Activated gamma-delta T cell treated with anti-CD3 and anti-CD28 coated beads, Interleukin-2, amount 50 U/mL, for 16 hours (primary cell): ENCODE measurements around the gene PPFIA1.
"Not testable (repeated sequence)": the region's sequence is repeated elsewhere in the genome, so short reads cannot be mapped to it uniquely, and the experiment has no call there.

Experiments
- DNase-seq: peaks from one replicate; pipeline ENCODE4 v3.0.0-alpha.2; 2020; ENCODE audit warnings: low read depth

Gene PPFIA1

DNA sequence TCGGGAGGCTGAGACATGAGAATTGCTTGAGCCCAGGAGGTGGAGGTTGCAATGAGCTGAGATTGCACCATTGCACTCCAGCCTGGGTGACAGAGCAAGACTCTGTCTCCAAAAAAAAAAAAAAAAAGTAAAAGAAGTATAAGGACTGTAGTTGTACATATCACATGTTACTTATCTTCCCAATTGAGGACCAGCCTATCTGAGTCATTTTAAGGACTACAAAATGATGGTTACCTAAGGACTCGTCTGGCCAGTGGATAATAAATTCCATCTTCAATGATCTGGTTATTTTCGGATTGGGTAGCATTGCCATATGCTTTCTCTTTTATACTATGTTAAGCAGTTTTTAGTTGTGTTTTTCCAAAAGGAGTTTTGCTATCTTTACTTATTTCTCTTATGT lies 55.3 kb downstream of the PPFIA1 start:
- DNase-seq = no peak

DNA sequence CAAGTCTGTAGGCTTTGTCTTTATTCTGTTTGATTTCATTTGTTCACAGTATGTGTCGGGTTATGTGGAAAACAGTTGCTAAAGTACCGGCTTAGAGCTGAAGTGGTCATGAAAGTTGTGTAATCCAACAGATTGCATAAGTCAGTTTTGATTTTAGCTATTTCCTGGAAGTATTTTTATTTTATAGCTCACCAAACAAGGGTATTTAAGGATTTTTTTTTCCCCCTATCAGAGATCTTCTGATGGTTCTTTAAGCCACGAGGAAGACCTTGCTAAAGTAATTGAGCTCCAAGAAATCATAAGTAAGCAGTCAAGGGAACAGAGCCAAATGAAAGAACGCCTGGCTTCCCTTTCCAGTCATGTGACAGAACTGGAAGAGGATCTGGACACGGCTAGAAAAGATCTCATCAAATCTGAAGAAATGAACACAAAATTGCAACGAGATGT lies 55.9 kb downstream of the PPFIA1 start:
- DNase-seq = no peak

DNA sequence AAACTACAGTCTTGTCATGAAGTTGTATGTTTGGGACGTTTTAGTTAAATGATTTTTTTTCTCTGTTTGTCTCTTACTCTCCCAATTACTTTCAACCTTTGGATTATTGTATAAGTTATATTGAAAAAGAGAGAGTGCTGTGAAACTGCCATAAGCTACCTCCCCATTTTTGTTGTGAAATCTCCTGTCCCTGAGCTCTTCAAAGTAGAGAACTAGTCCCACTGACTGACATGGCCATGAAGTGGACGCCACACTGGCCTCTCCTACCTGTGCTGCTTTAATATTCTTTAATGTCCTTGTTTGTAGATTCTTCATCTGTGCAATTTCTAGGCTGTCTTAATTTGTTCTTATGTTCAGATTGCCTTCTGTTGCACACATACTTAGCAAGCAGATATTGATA lies 56.3 kb downstream of the PPFIA1 start:
- DNase-seq = no peak

DNA sequence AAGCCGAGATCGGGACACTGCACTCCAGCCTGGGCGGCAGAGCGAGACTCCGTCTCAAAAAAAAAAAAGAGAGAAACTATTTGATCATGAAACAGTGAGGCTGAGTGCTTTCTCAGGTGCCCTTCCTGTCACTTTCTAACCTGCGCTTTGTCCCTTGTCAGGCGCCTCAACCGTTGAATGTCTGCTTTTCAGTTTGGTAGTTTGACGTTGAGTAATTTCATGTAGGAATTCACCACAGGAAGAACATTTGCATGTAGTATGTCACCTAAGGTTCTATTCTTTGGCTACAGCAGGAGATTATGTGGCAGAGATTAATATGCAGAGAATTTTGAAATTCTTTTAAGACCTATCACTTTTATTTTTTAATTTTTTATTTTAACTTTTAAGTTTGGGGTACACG lies 57.2 kb downstream of the PPFIA1 start:
- DNase-seq = no peak

DNA sequence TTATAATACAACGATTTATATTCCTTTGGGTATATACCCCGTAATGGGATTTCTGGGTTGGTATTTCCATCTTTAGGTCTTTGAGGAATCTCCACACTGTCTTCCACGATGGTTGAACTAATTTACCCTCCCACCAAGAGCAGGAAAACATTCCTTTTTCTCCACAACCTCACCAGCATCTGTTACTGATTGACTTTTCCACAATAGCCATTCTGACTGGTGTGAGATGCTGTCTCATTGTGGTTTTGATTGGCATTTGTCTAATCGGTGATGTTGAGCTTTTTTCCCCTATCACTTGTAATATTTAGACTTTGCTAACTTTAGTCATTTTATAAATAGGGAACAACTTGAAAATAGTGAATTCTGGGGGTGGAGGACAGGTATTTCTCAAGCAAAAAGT lies 58.1 kb downstream of the PPFIA1 start:
- no peak for DNase-seq

DNA sequence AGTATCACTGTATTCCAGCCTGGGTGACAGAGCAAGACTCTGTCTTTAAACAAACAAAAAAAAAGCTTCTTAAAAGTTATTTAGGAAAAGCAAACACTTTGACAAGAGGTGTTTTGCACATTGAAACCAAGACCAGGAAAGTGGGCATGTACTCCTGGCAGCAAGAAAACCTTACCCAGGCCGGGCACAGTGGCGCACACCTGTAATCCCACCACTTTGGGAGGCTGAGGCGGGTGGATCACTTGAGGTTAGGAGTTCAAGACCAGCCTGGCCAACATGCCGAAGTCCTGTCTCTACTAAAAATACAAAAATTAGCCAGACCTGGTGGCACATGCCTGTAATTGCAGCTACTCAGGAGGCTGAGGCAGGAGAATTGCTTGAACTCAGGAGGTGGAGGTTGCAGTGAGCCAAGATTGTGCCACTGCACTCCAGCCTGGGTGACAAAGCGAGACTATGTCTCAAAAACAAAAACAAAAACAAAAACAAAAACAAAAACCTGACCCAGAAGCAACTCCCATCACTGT lies 60.9 kb downstream of the PPFIA1 start:
- not testable (repeated sequence) for DNase-seq

DNA sequence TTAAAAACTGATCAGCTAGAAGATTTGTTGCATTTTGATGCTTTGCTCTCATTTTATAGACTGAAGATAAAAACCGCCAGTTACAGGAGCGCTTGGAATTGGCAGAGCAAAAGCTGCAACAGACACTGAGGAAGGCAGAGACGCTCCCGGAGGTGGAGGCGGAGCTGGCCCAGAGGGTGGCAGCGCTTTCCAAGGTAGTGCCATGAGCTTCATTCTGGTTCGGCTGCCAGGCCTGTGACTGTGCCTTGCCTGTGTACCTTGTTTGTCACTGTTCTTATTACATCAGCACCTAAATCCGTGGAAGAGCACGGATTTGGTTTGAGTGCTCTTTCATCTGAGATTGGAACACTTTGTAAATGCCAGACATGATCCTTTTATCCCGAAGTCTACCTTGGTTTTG lies 61.4 kb downstream of the PPFIA1 start:
- DNase-seq = no peak

DNA sequence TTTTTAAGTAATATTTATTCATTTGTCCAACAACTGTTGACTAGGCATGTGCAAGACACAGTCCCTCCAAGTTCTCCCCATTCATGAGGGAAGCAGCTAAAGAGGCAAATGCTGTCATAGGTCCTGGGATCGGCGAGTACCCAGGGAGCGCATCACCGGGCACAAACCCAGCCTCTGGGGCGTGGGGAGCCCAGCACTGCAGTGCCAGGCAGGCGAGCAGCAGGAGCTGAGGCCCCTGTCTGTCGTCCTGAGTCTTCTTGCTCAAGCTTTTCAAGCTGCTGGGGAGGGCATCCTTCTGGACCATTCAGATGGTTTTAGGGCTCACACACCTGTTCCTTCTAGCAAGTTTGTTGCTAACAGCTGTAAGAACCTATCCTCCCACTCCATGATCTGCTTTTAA lies 62.1 kb downstream of the PPFIA1 start:
- DNase-seq = no peak

DNA sequence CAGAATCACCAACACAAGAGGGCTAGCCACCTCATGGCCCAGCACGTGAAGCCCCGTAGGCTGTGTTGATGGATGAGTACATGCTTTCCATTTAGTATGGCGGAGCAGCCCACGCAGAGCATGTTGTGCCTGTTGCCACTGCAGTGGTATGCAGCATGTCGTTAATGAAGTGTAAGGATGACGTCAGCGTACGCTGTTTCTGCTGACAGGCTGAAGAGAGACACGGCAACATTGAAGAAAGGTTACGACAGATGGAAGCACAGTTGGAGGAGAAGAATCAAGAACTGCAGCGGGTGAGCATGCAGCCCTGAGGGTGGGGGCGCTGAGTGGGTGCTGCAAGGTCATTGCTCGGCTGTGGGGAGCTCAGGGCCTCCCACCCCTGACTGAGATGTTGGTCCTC lies 62.8 kb downstream of the PPFIA1 start:
- no peak for DNase-seq

DNA sequence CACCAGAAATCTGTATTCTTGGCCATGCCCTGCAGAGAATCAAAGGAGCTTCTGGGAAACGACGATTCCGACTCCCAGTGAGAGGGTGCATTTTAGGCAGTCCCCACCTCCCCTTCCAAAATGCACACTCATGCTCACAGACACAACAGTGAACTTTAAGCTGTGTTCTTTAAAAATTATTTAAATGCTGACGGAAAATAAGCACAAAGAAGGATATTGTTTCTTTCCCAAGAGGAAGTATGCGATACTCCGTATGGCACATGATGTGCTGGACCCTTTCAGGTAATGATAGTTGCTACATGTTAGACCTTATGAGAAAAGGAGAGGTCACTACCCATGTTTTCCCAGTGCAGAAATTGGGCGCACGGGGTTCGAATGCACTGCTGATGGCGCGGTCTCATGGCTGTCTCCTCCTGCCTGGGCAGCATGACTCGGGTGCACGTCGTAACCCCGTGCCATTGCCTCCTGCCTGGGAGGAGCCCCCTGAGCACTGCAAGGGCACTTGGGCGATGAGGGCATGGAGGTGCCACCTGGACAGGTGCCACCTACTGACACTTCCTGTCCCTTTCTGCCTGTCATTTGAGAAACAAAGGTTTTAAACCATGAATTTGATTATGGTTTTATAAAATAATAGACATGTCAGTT lies 64.0 kb downstream of the PPFIA1 start:
- no peak for DNase-seq

DNA sequence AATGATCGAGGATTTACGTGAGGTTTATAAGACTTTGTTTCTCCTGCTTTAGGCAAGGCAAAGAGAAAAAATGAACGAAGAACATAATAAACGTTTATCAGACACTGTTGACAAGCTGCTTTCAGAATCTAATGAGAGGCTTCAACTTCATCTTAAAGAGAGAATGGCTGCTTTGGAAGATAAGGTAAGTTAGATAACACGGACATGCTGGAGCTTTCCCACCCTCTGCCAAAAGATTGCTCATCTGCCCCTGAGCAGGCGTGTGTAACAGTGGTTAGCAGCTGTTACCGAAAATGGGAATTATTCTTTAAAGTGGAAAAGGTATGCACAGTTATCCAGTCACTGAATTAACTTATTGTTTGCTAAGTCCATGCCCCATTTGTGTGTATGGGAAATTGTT lies 65.0 kb downstream of the PPFIA1 start:
- no peak for DNase-seq

DNA sequence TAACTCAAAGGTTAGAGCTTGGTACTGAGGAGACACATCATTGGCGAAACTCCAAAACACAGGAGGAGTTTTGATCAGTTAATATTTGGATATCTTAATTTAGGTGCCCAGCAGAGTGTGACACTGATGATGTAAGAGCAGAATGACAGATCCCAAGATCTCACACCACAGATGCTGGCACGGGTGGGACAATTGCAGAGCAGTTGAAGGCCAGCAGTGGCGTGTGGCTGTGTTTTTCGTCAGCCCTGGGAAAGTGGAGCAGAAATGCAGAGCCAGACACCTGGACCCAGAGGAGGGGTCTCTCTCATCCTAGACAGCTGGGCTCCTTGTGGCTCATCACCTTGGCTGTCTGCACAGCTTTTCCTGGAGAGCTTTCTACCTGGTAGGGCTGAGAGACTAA lies 68.1 kb downstream of the PPFIA1 start:
- no peak for DNase-seq

DNA sequence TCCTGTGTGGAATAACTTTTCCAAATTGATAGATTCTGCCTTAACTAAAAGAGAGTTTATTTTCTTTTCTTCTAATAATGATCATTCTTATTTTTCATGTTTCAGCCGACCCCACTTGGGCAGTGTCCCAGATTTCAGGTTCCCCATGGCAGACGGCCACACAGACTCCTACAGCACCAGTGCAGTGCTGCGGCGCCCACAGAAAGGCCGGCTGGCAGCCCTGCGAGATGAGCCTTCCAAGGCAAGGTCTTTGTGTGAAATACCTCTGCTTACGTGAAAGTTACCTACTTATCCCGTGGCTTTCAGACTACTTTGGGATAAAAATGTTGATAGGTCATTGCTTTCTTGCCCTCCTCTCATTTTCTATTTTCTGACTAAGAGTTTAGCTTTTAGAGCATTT lies 68.6 kb downstream of the PPFIA1 start:
- no peak for DNase-seq

DNA sequence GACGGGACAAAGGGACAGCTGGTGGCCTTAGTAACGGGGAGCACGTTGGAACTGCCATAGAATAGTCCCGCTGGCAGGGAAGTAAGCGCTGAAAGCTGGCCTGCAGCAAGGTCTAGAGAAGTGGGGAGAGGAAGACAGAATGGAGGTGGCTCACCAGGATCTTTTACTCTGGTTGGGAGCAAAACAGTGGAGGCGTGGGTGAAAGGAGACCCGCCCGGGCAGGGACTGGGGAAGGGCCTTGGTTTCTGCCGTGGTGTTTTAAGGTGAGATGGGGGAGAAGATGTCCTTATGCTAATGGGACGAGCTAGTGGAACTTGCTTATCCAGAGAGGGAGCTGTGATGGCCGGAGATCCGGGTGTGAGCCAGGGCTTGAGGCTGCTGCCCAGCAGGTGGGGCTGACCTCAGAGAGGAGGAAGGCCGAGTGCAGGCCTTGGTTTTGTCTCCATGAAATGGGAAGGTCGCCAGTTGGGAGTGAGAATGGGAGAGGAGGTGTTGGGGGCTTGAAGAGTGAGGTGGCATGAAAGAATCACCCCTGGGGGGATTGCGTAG lies 71.5 kb downstream of the PPFIA1 start:
- no peak for DNase-seq

DNA sequence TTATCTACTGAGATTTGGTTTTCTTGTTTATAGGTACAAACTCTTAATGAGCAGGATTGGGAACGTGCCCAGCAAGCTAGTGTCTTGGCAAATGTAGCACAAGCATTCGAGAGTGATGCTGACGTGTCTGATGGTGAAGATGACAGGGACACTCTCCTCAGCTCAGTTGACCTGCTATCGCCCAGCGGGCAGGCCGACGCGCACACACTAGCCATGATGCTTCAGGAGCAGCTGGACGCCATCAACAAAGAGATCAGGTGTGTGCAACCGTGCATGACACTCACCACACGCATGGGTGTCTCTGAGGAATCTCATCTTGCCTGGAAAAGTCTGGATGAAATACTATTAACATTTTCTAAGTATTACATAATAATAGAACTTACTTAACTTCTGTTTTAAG lies 73.1 kb downstream of the PPFIA1 start:
- DNase-seq = no peak

DNA sequence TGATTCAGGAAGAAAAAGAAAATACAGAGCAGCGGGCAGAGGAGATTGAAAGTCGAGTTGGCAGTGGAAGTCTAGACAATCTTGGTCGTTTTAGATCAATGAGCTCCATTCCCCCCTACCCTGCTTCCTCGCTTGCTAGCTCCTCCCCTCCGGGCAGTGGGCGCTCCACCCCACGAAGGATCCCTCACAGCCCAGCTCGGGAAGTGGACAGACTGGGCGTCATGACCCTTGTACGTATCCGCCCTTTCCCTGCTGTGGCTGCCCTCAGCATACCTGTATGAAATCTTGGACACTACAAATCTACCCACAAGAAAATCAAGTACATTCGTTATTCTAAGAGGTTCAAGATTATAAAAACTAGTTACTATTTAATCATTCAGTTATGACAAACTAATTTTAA lies 77.7 kb downstream of the PPFIA1 start:
- DNase-seq = no peak

DNA sequence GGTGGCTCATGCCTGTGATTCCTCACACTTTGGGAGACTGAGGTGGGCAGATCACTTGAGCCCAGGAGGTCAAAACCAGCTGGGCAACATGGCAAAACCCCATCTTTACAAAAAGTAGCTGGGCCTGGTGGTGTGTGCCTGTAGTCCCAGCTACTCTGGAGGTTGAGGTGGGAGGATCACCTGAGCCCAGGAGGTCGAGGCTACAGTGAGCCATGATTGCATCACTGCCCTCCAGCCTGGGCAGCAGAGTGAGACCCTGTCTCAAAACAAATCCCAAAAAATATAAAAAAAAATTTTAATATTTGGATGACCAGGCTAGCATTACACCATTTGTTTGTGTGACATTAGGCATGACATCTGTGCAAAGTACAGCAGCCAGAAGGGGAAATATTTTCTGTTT lies 78.1 kb downstream of the PPFIA1 start:
- DNase-seq = no peak

DNA sequence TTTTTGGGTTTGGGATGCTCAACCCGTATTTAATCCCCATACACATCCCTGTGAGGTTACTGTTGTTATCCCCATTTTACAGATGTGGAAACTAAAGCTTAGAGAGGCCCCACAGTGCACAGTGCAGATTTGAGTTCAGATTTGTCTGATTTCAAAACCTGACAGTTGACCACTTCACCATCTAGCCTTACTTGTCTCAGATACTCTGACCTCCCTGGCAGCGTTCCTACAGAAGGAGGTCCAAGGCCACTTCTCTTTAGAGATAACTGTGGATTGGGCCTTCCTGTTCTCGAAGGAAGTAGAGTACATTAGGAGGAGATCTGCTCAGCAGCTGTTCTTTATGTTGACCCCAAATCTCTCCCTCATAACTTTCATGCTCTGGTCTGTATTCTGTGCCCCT lies 81.2 kb downstream of the PPFIA1 start:
- DNase-seq = no peak

DNA sequence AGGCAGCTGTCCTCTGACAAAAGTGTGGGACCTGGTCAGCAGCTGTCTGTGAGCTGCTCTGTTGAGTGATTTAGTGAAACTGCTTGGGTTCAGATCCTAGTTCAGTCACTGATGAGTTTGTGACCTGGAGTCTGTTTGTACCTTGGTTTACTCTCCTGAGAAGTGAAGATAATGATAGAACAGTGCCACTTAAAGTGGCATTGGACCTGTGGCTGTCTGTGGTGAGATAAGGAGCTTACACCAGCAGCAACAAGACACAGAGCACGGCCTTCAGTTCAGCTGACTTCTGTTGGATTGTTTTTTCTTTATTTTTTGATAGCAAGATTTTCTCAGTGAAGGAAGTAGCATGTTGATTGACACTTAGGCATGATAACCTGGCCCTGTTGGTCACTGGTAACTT lies 81.6 kb downstream of the PPFIA1 start:
- DNase-seq = no peak

DNA sequence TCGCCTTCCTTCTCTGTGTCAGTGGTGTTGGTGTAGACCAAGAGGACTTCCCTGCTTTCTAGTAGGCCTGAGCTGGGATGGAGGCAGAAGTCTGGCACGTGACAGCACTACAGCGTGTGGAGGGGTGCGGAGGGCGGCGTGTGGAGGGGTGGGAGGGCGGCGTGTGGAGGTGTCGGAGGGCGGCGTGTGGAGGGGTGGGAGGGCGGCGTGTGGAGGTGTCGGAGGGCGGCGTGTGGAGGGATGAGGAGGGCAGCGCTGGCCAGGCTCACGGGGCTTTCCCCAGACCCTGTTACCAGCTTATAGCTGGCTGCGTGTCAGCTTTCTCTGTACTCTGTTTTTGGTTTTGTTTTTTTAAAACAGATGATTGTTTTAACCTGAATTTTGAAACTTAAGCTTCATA lies 82.1 kb downstream of the PPFIA1 start:
- DNase-seq = no peak

DNA sequence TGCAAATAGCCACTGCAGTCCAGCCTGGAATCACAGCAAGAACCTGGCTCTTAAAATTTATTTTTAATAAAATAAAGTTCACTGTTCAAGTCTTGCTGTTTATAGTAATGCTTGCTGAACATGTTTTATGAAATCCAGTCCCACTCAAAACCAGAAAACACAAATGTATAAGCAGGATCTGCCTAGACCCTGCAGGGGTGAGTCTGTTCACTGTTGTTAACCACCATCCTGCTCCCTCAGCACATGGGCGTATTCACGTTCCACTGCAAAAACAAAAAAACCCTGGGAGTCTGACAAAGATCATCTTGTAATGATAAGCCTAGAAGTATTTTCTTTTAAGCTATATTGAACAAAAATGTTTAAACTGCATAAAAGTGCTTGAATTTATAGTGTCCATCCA lies 82.8 kb downstream of the PPFIA1 start:
- DNase-seq = no peak

DNA sequence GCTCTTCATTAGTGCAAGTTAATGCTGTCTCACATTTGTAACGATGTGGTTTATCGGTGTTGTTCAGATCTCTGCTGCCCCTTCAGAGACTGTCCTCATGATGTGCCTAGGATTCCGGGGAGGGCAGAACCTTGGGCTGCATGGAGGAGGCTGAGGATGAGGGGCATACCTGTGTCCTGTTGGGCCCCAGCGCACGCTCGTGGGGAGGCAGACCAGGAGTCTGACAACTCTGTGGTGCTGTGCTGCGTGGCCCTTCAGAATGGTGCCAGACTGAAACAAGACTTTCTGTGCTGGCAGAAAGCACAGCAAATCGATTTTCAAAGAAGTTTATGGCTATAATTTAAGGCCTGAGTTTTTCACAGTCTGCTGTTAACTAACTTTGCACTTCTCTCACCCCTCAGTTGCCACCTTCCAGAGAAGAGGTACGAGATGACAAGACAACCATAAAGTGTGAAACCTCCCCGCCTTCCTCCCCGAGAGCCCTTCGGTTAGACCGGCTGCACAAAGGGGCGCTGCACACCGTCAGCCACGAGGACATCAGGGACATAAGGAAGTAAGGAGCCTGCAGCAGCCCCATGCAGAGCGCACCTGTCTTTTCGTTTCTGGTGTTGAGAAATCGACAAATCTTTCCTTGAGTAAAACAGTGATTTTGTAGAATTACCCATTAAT lies 83.5 kb downstream of the PPFIA1 start:
- DNase-seq = no peak

DNA sequence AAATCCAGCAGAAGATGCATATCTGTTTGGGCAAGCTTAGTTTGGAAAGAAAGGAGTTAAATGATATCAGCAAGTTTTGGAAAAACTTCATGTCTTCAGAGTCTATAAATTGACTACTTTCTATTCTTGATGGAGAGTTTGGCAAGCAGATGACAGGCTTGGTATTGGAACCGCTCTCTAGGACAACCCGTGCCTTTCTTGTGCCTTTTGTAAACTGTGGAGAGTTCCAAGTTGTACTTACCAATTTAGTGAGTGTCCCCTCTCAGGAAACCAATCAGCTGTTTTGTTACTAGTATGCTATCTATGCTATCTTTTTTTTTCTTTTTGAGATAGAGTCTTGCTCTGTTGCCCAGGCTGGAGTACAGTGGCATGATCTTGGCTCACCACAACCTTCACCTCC lies 84.1 kb downstream of the PPFIA1 start:
- no peak for DNase-seq

DNA sequence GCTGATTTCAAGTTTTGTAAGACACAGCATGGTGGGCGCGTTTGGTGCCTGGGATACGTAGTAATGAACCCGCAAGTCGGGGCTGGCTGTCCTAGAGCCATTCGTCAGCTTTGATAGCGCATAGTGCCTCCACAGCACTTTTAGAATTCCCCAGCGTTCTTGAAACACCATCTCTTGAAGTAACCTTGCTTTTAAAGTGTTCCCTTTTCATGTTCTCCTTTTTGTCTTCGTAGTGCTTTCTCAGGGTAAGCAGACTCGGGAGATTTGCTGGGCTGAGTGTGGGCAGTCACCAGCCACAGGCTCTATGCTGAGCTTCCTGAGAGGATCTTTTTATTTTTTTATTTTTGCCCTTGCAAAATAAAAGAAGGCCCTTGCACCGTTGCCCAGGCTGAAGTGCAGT lies 88.3 kb downstream of the PPFIA1 start:
- DNase-seq = no peak
